Astrocyte (in vitro differentiated cells and primary cell): Measurements from ENCODE around the gene ARRDC1. TPM values are rescaled to one million over a fixed set of nuclear protein-coding genes. Genes with fewer than 3 reads are reported as not detected.
A peak's percentile ranks its signal among the peaks of the same experiment; 100 is the strongest.

Experiments used
- DNase-seq: peaks from one replicate; pipeline ENCODE4 v3.0.0-alpha.2; 2010; ENCODE audit warnings: low read depth
- FAIRE-seq: peaks from 2 replicates; lab custom pipeline; 2011; peaks lifted over from hg19 to GRCh38; lab: Jason Lieb, UNC
- H2AFZ ChIP-seq: 2 replicates; pipeline ENCODE4 v1.6.0; 2012; ENCODE audit warnings: low read depth, low read length, inconsistent platforms
- H3K27ac ChIP-seq: 2 replicates; pipeline ENCODE4 v1.5.1; 2011; ENCODE audit warnings: low read depth, low read length, inconsistent platforms
- H3K27me3 ChIP-seq: 2 replicates; pipeline ENCODE4 v1.6.0; 2011; ENCODE audit warnings: low read length, inconsistent platforms; ENCODE audit not compliant: insufficient read depth
- H3K36me3 ChIP-seq: 2 replicates; pipeline ENCODE4 v1.5.1; 2011; ENCODE audit warnings: low read length, inconsistent platforms; ENCODE audit not compliant: insufficient read depth
- H3K4me1 ChIP-seq: 2 replicates; pipeline ENCODE4 v1.5.1; 2011; ENCODE audit warnings: low read length, inconsistent platforms; ENCODE audit not compliant: insufficient read depth
- H3K4me2 ChIP-seq: 2 replicates; pipeline ENCODE4 v1.6.0; 2012; ENCODE audit warnings: low read length, inconsistent platforms
- H3K4me3 ChIP-seq: 2 replicates; pipeline ENCODE4 v1.5.1; 2011; ENCODE audit warnings: low read depth, mild to moderate bottlenecking, low read length, inconsistent platforms; ENCODE audit not compliant: insufficient read depth
- H3K79me2 ChIP-seq: 2 replicates; pipeline ENCODE4 v1.6.0; 2012; ENCODE audit warnings: mild to moderate bottlenecking, low read length, inconsistent platforms; ENCODE audit not compliant: insufficient read depth
- H3K9ac ChIP-seq: 2 replicates; pipeline ENCODE4 v1.6.0; 2012; ENCODE audit warnings: mild to moderate bottlenecking, low read length, inconsistent platforms
- H3K9me3 ChIP-seq: 2 replicates; pipeline ENCODE4 v1.5.1; 2012; ENCODE audit warnings: low read depth, mild to moderate bottlenecking, low read length, inconsistent platforms; ENCODE audit not compliant: insufficient read depth
- H4K20me1 ChIP-seq: 2 replicates; pipeline ENCODE4 v1.6.0; 2012; ENCODE audit warnings: low read length, inconsistent platforms; ENCODE audit not compliant: insufficient read depth
- H3K27ac Mint-ChIP-seq: one replicate; pipeline ENCODE4 v1.8.0; 2021; ENCODE audit warnings: mild to moderate bottlenecking, mixed read lengths; ENCODE audit not compliant: unreplicated experiment
- H3K27me3 Mint-ChIP-seq: one replicate; pipeline ENCODE4 v1.8.0; 2021; ENCODE audit warnings: low read depth, mixed read lengths; ENCODE audit not compliant: unreplicated experiment
- H3K36me3 Mint-ChIP-seq: one replicate; pipeline ENCODE4 v1.8.0; 2021; ENCODE audit warnings: low read depth, mixed read lengths; ENCODE audit not compliant: unreplicated experiment
- H3K4me1 Mint-ChIP-seq: one replicate; pipeline ENCODE4 v1.8.0; 2021; ENCODE audit warnings: low read depth, mixed read lengths; ENCODE audit not compliant: unreplicated experiment
- H3K4me3 Mint-ChIP-seq: one replicate; pipeline ENCODE4 v1.8.0; 2021; ENCODE audit warnings: mild to moderate bottlenecking, moderate library complexity, mixed read lengths; ENCODE audit not compliant: unreplicated experiment
- H3K9me3 Mint-ChIP-seq: one replicate; pipeline ENCODE4 v1.8.0; 2021; ENCODE audit warnings: mild to moderate bottlenecking, mixed read lengths; ENCODE audit not compliant: unreplicated experiment
- CTCF ChIP-seq: IDR thresholded peaks from 2 replicates; pipeline ENCODE4 v1.5.1; 2011; ENCODE audit warnings: low read depth, mild to moderate bottlenecking, inconsistent platforms, low read length, moderate library complexity; ENCODE audit not compliant: insufficient read depth
- EZH2 ChIP-seq: IDR thresholded peaks from 2 replicates; pipeline ENCODE4 v1.6.1; 2012; ENCODE audit warnings: mild to moderate bottlenecking, low read length, inconsistent platforms; ENCODE audit not compliant: insufficient read depth
- total RNA-seq: library from RNA; stranded (reverse); gene quantifications from 2 replicates; pipeline ENCODE4 v1.2.1, GENCODE V29; 2021

ARRDC1 gene
- total RNA-seq, 1 donor from 2014 or later, result 14.2 TPM

GRCh38 chr9:137613259-137613658, 7.8 kb downstream of the ARRDC1 start:
- H3K4me3 Mint-ChIP-seq, result no peak overlapping the region

GRCh38 chr9:137613738-137614523, 8.4 kb downstream of the ARRDC1 start:
- H3K79me2 ChIP-seq, result peaks cover 34% of the 10 kb centered on the region
- no peak for FAIRE-seq
- no peaks in the 10 kb centered on the region for H3K27me3 ChIP-seq
- Mint-ChIP-seq H3K4me1 (peaks cover 21% of the 10 kb centered on the region), H3K4me3 (no peak overlapping the region), H3K27ac (no peak overlapping the region), H3K36me3 (peaks cover 2% of the 10 kb centered on the region), H3K27me3 (no peaks in the 10 kb centered on the region), H3K9me3 (no peaks in the 10 kb centered on the region)
- H3K27ac ChIP-seq, result no peak overlapping the region
- H4K20me1 ChIP-seq, result peaks cover 7% of the 10 kb centered on the region
- peaks cover 25% of the 10 kb centered on the region for H3K4me1 ChIP-seq
- peaks cover 2% of the 10 kb centered on the region for H3K36me3 ChIP-seq
- TF ChIP-seq CTCF (no peak), EZH2 (no peak)
- no peak overlapping the region for H3K9ac ChIP-seq
- no peak overlapping the region for H3K4me3 ChIP-seq
- no peak overlapping the region for H2AFZ ChIP-seq
- DNase-seq, result no peak
- no peaks in the 10 kb centered on the region for H3K9me3 ChIP-seq
- H3K4me2 ChIP-seq, result no peak overlapping the region

More at GRCh38 chr9:137613259-137613658, 7.8 kb downstream of the ARRDC1 start:
- no peak overlapping the region for H3K4me3 ChIP-seq
- H3K36me3 ChIP-seq, result peaks cover 2% of the 10 kb centered on the region
- no peak for TF ChIP-seq CTCF
- TF ChIP-seq EZH2, result no peak
- peaks cover 21% of the 10 kb centered on the region for H3K4me1 Mint-ChIP-seq
- H3K9ac ChIP-seq, result no peak overlapping the region
- no peak overlapping the region for H2AFZ ChIP-seq
- H3K4me1 ChIP-seq, result peaks cover 25% of the 10 kb centered on the region
- H3K36me3 Mint-ChIP-seq, result peaks cover 2% of the 10 kb centered on the region
- H3K9me3 Mint-ChIP-seq, result no peaks in the 10 kb centered on the region
- peaks cover 7% of the 10 kb centered on the region for H4K20me1 ChIP-seq
- peaks cover 31% of the 10 kb centered on the region for H3K79me2 ChIP-seq
- no peak overlapping the region for H3K4me2 ChIP-seq
- no peak for DNase-seq
- H3K27me3 ChIP-seq, result no peaks in the 10 kb centered on the region
- H3K9me3 ChIP-seq, result no peaks in the 10 kb centered on the region
- FAIRE-seq, result no peak
- H3K27ac Mint-ChIP-seq, result peak overlapping the region; percentile 75
- H3K27ac ChIP-seq, result no peak overlapping the region
- no peaks in the 10 kb centered on the region for H3K27me3 Mint-ChIP-seq
